Liver (tissue), 3 donors: Measurements from ENCODE around the gene DIS3L2.

Experiments
- EGR1 ChIP-seq, 2 donors: IDR thresholded peaks; 2 replicates each; pipeline ENCODE4 v1.6.1; 2016 to 2018; ENCODE audit warnings: antibody characterized with exemption in 2 of 2, low read depth in 2 of 2
- JUND ChIP-seq, 2 donors: IDR thresholded peaks; 2 replicates each; pipeline ENCODE4 v1.6.1; 2016; ENCODE audit warnings: antibody characterized with exemption in 2 of 2
- TAF1 ChIP-seq: conservative IDR thresholded peaks from 2 replicates; pipeline ENCODE4 v1.6.1; 2016; ENCODE audit warnings: antibody characterized with exemption, mild to moderate bottlenecking
- YY1 ChIP-seq: IDR thresholded peaks from 2 replicates; pipeline ENCODE4 v1.6.1; 2016; ENCODE audit warnings: antibody characterized with exemption, mild to moderate bottlenecking
- TF ChIP-seq, protein P1 (sequence below): fragments of 150-350 bp; IDR thresholded peaks from 2 replicates; pipeline ENCODE4 v1.5.1; 2017; ENCODE audit warnings: improper control_type of control experiment, low read depth, low read length; ENCODE audit not compliant: missing input control
- TF ChIP-seq, protein P2 (sequence below): IDR thresholded peaks from 2 replicates; pipeline ENCODE4 v1.6.1; 2016; ENCODE audit warnings: antibody characterized with exemption
- donor health status: healthy.
- donor health status: healthy.

GRCh38 chr2:232242316-232242715 is 280.8 kb downstream of the DIS3L2 start:
- TF ChIP-seq TAF1 (no peak), EGR1 (IDR thresholded peaks at IDR 0.05; ENCODE audit: low read depth in 2 of 2) (no peak), JUND (IDR thresholded peaks at IDR 0.05) (no peak), YY1 (no peak)
- TF ChIP-seq, protein P1, sequence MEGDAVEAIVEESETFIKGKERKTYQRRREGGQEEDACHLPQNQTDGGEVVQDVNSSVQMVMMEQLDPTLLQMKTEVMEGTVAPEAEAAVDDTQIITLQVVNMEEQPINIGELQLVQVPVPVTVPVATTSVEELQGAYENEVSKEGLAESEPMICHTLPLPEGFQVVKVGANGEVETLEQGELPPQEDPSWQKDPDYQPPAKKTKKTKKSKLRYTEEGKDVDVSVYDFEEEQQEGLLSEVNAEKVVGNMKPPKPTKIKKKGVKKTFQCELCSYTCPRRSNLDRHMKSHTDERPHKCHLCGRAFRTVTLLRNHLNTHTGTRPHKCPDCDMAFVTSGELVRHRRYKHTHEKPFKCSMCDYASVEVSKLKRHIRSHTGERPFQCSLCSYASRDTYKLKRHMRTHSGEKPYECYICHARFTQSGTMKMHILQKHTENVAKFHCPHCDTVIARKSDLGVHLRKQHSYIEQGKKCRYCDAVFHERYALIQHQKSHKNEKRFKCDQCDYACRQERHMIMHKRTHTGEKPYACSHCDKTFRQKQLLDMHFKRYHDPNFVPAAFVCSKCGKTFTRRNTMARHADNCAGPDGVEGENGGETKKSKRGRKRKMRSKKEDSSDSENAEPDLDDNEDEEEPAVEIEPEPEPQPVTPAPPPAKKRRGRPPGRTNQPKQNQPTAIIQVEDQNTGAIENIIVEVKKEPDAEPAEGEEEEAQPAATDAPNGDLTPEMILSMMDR = no peak
- TF ChIP-seq, protein P2, sequence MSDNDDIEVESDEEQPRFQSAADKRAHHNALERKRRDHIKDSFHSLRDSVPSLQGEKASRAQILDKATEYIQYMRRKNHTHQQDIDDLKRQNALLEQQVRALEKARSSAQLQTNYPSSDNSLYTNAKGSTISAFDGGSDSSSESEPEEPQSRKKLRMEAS = no peak
